Lung microvascular endothelial cell (primary cell): ENCODE data around the gene SH3RF1. TPM values are rescaled to one million over a fixed set of nuclear protein-coding genes. Genes with fewer than 3 reads are reported as not detected.
A peak's percentile ranks its signal among the peaks of the same experiment; 100 is the strongest.

Experiments used
- DNase-seq, 2 donors: peaks; one replicate each; pipeline versions ENCODE4 v3.0.0 to v3.0.0-alpha.2; 2010; ENCODE audit warnings: low read depth in 2 of 2
- total RNA-seq: library from RNA; depleted of rRNA; stranded (reverse); fragments of >200 nt; gene quantifications from 2 replicates; pipeline ENCODE4 v1.2.1, GENCODE V29; 2014

Gene SH3RF1
- total RNA-seq, 1 donor from 2014 or later, result 7.3 TPM

DNA sequence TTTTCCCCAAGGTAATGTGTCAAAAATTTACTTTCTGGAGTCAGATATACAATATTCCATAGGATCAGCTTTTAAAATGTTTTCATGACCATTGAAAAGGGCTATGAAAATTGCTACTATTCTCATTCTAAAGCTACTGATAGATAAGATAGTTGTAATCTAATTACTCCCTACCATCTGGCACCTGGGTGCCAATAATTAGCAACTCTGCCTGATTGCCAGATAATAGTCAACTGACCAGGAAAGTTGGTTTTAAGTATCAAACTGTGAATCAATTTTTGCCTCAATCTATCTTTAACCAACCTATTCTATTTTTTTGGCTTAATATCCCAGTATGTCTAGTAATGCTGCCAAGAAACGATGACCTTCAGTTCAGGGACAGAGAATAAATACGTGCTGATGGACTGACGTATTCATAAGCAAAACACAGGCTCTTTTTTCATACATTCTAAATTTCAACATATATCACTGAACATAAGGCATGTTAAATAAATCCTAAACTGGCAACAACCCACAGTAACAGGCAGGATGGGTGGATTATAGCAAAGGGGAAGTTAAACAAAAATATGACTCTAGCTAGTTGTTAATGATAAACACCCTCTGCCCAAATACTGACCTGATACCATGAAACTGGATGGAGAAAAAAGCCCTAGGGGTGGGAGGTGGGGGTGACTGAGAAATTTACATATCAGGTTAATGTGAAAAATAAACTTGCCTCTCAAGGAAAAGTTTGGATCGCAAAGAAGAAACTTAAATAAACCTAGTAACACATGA, 18.2 kb downstream of the SH3RF1 start:
- peak; percentile 71 to 89 for DNase-seq

DNA sequence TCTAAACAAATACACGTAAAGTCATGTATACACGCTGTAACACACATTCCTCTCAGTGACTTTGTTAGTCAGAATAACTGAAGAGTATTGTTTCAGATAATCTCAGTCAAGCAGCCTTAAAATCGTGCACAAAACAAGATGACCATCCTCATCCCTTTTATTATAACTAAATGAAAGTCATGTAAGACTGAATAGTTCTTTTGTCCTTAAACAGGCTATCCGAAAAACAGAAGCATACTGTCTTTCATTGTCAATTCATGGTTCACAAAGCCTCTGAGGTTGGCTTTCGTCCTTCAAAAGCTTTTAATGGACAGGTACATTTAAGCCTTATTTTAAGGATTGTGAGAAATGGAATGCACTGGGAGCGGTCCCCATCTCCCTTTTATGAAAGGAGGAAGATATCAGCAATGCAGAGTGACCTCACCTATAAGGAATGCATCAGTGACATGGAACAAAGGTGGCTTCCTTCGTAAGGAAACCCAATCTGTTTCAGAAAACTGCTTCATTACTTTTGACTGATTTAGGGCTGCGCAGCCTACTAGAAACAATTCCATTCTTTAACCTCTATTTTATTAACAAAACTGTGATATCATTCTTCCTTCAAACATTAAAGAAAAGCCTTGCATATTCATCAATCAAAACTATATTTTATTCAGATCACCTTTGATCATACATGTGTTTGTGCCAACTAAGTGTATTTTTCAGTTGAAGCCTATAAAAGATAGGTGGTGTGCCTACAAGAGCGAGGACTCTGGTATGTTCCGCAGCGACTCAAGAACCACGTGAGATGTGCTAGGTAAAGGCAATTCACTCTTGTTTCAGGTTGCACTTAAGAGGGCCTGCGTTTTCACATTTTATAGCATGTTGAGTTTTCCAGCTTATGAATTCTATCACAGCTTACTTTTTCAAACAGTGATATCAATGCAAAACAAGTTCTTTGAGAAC, 19.2 kb downstream of the SH3RF1 start:
- peak in 1 of 2 donors; percentile 54 for DNase-seq

GRCh38 chr4:169250796-169251195, 20.0 kb downstream of the SH3RF1 start:
- no peak for DNase-seq

DNA sequence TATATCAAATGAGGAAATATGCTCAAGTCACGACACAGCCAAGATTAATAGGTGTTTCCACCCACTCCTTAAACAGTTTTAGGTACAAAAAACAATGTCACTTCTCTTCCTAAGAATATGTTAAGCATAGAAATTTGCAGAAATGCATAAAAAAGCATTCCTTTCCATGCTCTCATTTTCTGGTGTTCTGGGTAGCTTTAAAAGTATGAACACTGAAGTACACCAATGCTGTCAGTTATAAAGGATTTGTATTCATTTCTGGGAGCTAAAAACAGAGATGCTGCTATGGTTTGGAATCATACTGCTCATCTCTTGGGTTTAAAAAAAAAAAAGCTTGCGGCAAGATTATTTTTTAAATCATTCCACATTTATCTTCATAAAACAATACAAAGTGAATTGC, 20.8 kb downstream of the SH3RF1 start:
- no peak for DNase-seq

DNA sequence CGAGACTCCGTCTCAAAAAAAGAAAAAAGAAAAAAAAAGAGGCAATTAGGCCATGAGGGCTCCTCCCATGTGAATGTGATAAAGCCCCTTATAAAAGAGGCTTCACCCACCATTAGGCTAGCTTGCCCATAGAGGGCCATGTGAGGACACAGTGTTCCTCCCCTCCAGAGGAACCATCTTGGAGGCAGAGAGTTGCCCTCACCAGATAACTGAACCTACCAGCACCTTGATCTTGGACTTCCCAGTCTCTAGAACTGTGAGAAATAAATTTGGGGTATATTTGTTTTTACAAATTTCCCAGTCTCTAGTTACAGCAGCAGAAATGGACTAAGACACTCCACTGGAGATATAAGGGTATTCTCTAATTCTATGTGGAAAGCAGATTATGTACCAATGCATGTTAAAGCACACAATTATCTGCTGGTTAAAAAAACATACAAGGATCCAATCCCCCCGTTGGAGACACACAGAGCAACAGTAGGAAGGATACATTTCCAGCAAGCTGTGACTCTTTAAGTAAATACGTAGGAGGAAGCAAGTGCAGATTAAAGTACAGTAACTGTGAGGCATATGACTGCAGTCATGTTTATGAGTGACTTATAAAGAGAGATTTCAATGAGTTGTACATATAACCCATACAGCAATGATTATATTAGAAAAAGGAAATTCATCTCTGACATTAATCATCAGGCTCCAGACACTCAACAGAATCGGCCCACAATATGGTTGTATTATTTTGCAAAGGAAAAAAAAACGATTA, 21.4 kb downstream of the SH3RF1 start:
- peak in 1 of 2 donors; percentile 68 for DNase-seq

- DNase-seq, result no peak
Measured at GRCh38 chr4:169248645-169249044, 22.1 kb downstream of the SH3RF1 start.

GRCh38 chr4:169246957-169247396, 23.8 kb downstream of the SH3RF1 start:
- DNase-seq, result no peak

GRCh38 chr4:169246279-169246678, 24.5 kb downstream of the SH3RF1 start:
- no peak for DNase-seq

GRCh38 chr4:169245061-169245460, 25.7 kb downstream of the SH3RF1 start:
- no peak for DNase-seq

GRCh38 chr4:169243825-169244609, 26.7 kb downstream of the SH3RF1 start:
- DNase-seq, result peak; percentile 54 to 88

- DNase-seq, result no peak
Measured at GRCh38 chr4:169241464-169241863, 29.3 kb downstream of the SH3RF1 start.

GRCh38 chr4:169239221-169239905, 31.4 kb downstream of the SH3RF1 start:
- DNase-seq, result no peak

GRCh38 chr4:169238445-169238844, 32.3 kb downstream of the SH3RF1 start:
- peak in 1 of 2 donors; percentile 73 for DNase-seq

GRCh38 chr4:169236873-169237626, 33.7 kb downstream of the SH3RF1 start:
- DNase-seq, result no peak

DNA sequence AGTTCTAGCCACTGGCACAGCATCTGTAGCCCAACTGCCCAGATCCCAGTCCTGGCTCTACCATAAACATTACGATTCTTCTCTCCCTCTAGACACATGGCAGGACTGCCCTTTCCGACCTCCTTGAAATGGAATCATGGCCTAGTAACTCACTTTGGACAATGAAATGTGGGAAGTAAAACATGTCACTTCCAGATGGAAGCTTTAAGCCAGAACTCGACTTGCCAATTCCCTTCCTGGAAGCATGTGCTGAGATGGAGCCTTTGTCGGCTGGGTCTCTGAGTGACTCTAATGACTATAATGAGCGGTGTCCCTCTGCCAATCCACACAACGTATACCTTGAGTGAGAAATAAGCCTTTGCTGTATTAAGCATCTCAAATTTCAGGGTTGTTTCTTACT, 34.7 kb downstream of the SH3RF1 start:
- no peak for DNase-seq

GRCh38 chr4:169234137-169234855, 36.5 kb downstream of the SH3RF1 start:
- DNase-seq, result no peak

GRCh38 chr4:169233691-169234090, 37.1 kb downstream of the SH3RF1 start:
- DNase-seq, result no peak

GRCh38 chr4:169231647-169232262, 39.0 kb downstream of the SH3RF1 start:
- no peak for DNase-seq
